HG02763 (cell line): ENCODE results near the gene DRGX.

ENCODE experiments used
- ATAC-seq: cut with Tn5 transposase; IDR thresholded peaks from one replicate; pipeline ENCODE4 v1.9.1; 2021; ENCODE audit warnings: mild to moderate bottlenecking, moderate library complexity; ENCODE audit not compliant: unreplicated experiment

The DRGX gene

GRCh38 chr10:49408519-49409306 lies 12.8 kb upstream of the DRGX start:
- no peak for ATAC-seq

GRCh38 chr10:49407552-49408137 lies 11.8 kb upstream of the DRGX start:
- no peak for ATAC-seq

GRCh38 chr10:49407151-49407550 lies 11.3 kb upstream of the DRGX start:
- ATAC-seq = no peak

GRCh38 chr10:49404321-49404878 lies 8.5 kb upstream of the DRGX start:
- ATAC-seq = no peak

- no peak for ATAC-seq
These were observed 7.5 kb upstream of the DRGX start for GRCh38 chr10:49403363-49403762.

- no peak for ATAC-seq
These were observed 4.5 kb upstream of the DRGX start for GRCh38 chr10:49400365-49400764.

- no peak for ATAC-seq
These were observed 3.1 kb upstream of the DRGX start for GRCh38 chr10:49398986-49399385.

GRCh38 chr10:49398000-49398861 lies 2.3 kb upstream of the DRGX start:
- ATAC-seq = no peak

GRCh38 chr10:49397036-49397999 lies 1.4 kb upstream of the DRGX start:
- no peak for ATAC-seq

- no peak for ATAC-seq
These were observed 744 bp upstream of the DRGX start for GRCh38 chr10:49396666-49396999.

GRCh38 chr10:49394933-49395740 lies 752 bp downstream of the DRGX start:
- no peak for ATAC-seq

- ATAC-seq = no peak
These were observed 2.1 kb downstream of the DRGX start for GRCh38 chr10:49393757-49394156.

GRCh38 chr10:49393301-49393700 lies 2.6 kb downstream of the DRGX start:
- no peak for ATAC-seq

GRCh38 chr10:49389361-49389933 lies 6.4 kb downstream of the DRGX start:
- no peak for ATAC-seq

GRCh38 chr10:49388161-49388560 lies 7.7 kb downstream of the DRGX start:
- no peak for ATAC-seq

GRCh38 chr10:49387071-49387470 lies 8.8 kb downstream of the DRGX start:
- ATAC-seq = no peak

- no peak for ATAC-seq
These were observed 9.7 kb downstream of the DRGX start for GRCh38 chr10:49385939-49386922.
